ENCODE data around the gene VDR.

DNA sequence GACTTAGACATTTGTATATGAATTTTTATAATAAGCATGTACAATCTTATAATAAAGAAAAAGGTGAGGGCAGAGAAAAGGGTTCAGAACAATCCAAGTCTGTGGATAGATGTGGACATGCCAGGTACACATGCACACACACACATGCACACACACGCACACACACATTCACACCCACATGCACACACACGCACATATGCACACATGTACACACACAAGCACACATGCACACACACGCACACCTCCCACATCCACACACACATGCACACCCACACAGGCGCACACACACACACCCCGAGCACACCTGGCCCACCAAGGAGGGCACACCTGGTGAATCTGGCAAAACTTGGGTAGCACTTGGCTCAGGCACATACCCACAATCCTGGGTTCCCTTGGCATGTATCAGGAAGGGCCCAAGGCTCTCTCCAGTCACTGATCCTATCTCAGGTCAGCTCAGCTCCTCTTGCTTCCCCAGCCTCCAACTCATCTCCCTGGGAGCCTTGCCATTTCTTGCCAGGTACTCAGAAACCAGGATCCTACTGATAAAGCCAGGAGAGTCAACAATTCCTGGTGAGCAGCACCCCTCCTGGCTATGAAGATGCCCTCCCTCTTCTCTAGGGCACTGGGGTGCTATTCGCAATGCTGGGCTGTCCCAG, 40.0 kb upstream of the VDR start:
- TF ChIP-seq, protein P1, sequence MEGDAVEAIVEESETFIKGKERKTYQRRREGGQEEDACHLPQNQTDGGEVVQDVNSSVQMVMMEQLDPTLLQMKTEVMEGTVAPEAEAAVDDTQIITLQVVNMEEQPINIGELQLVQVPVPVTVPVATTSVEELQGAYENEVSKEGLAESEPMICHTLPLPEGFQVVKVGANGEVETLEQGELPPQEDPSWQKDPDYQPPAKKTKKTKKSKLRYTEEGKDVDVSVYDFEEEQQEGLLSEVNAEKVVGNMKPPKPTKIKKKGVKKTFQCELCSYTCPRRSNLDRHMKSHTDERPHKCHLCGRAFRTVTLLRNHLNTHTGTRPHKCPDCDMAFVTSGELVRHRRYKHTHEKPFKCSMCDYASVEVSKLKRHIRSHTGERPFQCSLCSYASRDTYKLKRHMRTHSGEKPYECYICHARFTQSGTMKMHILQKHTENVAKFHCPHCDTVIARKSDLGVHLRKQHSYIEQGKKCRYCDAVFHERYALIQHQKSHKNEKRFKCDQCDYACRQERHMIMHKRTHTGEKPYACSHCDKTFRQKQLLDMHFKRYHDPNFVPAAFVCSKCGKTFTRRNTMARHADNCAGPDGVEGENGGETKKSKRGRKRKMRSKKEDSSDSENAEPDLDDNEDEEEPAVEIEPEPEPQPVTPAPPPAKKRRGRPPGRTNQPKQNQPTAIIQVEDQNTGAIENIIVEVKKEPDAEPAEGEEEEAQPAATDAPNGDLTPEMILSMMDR (IDR thresholded peaks at IDR 0.05) = no peak
- no peak for TF ChIP-seq POLR2A (IDR thresholded peaks at IDR 0.05)
